Liver (tissue), 9 donors: ENCODE data around the gene NCAM2. TPM values are rescaled to one million over a fixed set of nuclear protein-coding genes. Genes with fewer than 3 reads are reported as not detected.

Experiments
- DNase-seq: peaks from one replicate; pipeline ENCODE4 v3.0.0-alpha.2; 2017; ENCODE audit warnings: low spot score
- H3K27ac ChIP-seq, 2 donors: one replicate each; pipeline ENCODE4 v1.7.0; 2013; ENCODE audit warnings: inconsistent platforms in 2 of 2, low read length in 2 of 2, control low read depth in 1 of 2, low read depth in 1 of 2, mild to moderate bottlenecking in 1 of 2
- H3K27me3 ChIP-seq, 4 donors: one replicate each; pipeline versions ENCODE4 v1.6.1 to v1.7.0; 2013; ENCODE audit warnings: low read length in 3 of 4, inconsistent platforms in 1 of 4, mild to moderate bottlenecking in 1 of 4, moderate library complexity in 1 of 4; ENCODE audit not compliant: control insufficient read depth in 4 of 4, insufficient read depth in 4 of 4
- H3K36me3 ChIP-seq, 4 donors: one replicate each; pipeline versions ENCODE4 v1.6.1 to v1.7.0; 2013; ENCODE audit warnings: low read length in 3 of 4, mild to moderate bottlenecking in 3 of 4, low read depth in 1 of 4, moderate library complexity in 1 of 4; ENCODE audit not compliant: control insufficient read depth in 4 of 4, insufficient read depth in 3 of 4
- H3K4me1 ChIP-seq, 4 donors: one replicate each; pipeline versions ENCODE4 v1.6.1 to v1.7.0; 2013; ENCODE audit warnings: low read length in 3 of 4, mild to moderate bottlenecking in 3 of 4, moderate library complexity in 1 of 4; ENCODE audit not compliant: control insufficient read depth in 4 of 4, insufficient read depth in 4 of 4
- H3K4me3 ChIP-seq, 3 donors: one replicate each; pipeline versions ENCODE4 v1.6.1 to v1.7.0; 2013; ENCODE audit warnings: low read length in 3 of 3, control low read depth in 1 of 3, low read depth in 1 of 3, mild to moderate bottlenecking in 1 of 3
- H3K9ac ChIP-seq, 2 donors: one replicate each; pipeline ENCODE4 v1.7.0; 2013; ENCODE audit warnings: low read length in 2 of 2, mild to moderate bottlenecking in 2 of 2, moderate library complexity in 2 of 2, control low read depth in 1 of 2, low read depth in 1 of 2
- H3K9me3 ChIP-seq, 4 donors: one replicate each; pipeline versions ENCODE4 v1.6.1 to v1.7.0; 2013; ENCODE audit warnings: low read length in 3 of 4; ENCODE audit not compliant: control insufficient read depth in 4 of 4
- ATF3 ChIP-seq: IDR thresholded peaks from 2 replicates; pipeline ENCODE4 v1.6.1; 2016; ENCODE audit warnings: antibody characterized with exemption
- EGR1 ChIP-seq, 2 donors: IDR thresholded peaks; 2 replicates each; pipeline ENCODE4 v1.6.1; 2016 to 2018; ENCODE audit warnings: antibody characterized with exemption in 2 of 2, low read depth in 2 of 2
- FOXA1 ChIP-seq: IDR thresholded peaks from 2 replicates; pipeline ENCODE4 v1.6.1; 2016; ENCODE audit warnings: antibody characterized with exemption
- FOXA2 ChIP-seq: IDR thresholded peaks from 2 replicates; pipeline ENCODE4 v1.6.1; 2016; ENCODE audit warnings: antibody characterized with exemption
- HNF4A ChIP-seq, 2 donors: conservative IDR thresholded peaks; 2 replicates each; pipeline ENCODE4 v1.6.1; 2016; ENCODE audit warnings: antibody characterized with exemption in 2 of 2, mild to moderate bottlenecking in 2 of 2
- HNF4G ChIP-seq: IDR thresholded peaks from 2 replicates; pipeline ENCODE4 v1.6.1; 2016; ENCODE audit warnings: antibody characterized with exemption
- JUND ChIP-seq, 2 donors: IDR thresholded peaks; 2 replicates each; pipeline ENCODE4 v1.6.1; 2016; ENCODE audit warnings: antibody characterized with exemption in 2 of 2
- RAD21 ChIP-seq, 2 donors: IDR thresholded peaks; 2 replicates each; pipeline ENCODE4 v1.6.1; 2016; ENCODE audit warnings: antibody characterized with exemption in 2 of 2, mild to moderate bottlenecking in 2 of 2
- RXRA ChIP-seq, 2 donors: IDR thresholded peaks; 2 replicates each; pipeline ENCODE4 v1.6.1; 2017 to 2018; ENCODE audit warnings: antibody characterized with exemption in 2 of 2, mild to moderate bottlenecking in 1 of 2
- SP1 ChIP-seq: IDR thresholded peaks from 2 replicates; pipeline ENCODE4 v1.6.1; 2018; ENCODE audit warnings: antibody characterized with exemption, mild to moderate bottlenecking
- TAF1 ChIP-seq: conservative IDR thresholded peaks from 2 replicates; pipeline ENCODE4 v1.6.1; 2016; ENCODE audit warnings: antibody characterized with exemption, mild to moderate bottlenecking
- WGBS: extraction: QIAGEN DNeasy Blood & Tissue Kit; methylation state at CpG from one replicate; pipeline ENCODE4 v1.1.7; 2013; 5-methylcytosine and 5-hydroxymethylcytosine counted together
- polyA plus RNA-seq, 2 donors: library from polyadenylated mRNA; stranded (reverse) in 1 of 2; unstranded in 1 of 2; fragments of 200-250 nt in 1 of 2; fragments of >200 nt in 1 of 2; fragmentation: Nextera tagmentation in 1 of 2; extraction: Ambion mirVana in 1 of 2; gene quantifications; one replicate each; pipeline versions ENCODE4 v1.2.1 to v1.2.3, GENCODE V29; 2013 to 2015
- total RNA-seq, 2 donors: library from RNA; depleted of rRNA; stranded (reverse); fragments of >200 nt; gene quantifications; one replicate each; pipeline ENCODE4 v1.2.3, GENCODE V29; 2014
- TF ChIP-seq, protein P1 (sequence below): IDR thresholded peaks from 2 replicates; pipeline ENCODE4 v1.6.1; 2016; ENCODE audit warnings: antibody characterized with exemption
- TF ChIP-seq, protein P2 (sequence below): IDR thresholded peaks from 2 replicates; pipeline ENCODE4 v1.6.1; 2016; ENCODE audit warnings: antibody characterized with exemption, mild to moderate bottlenecking
- TF ChIP-seq, protein P3 (sequence below): fragments of 150-350 bp; IDR thresholded peaks from 2 replicates; pipeline ENCODE4 v1.5.1; 2017; ENCODE audit warnings: improper control_type of control experiment, low read depth, low read length; ENCODE audit not compliant: missing input control
- TF ChIP-seq, protein P4 (sequence below): IDR thresholded peaks from 2 replicates; pipeline ENCODE4 v1.6.1; 2016; ENCODE audit warnings: antibody characterized with exemption
- donor health status: healthy.
- donor health status: healthy.
- donor health status: healthy.
- donor health status: healthy.
- donor health status: healthy.

Gene NCAM2
- total and polyA plus RNA-seq, 4 donors = 0.06 to 0.51 (median 0.24) TPM

DNA sequence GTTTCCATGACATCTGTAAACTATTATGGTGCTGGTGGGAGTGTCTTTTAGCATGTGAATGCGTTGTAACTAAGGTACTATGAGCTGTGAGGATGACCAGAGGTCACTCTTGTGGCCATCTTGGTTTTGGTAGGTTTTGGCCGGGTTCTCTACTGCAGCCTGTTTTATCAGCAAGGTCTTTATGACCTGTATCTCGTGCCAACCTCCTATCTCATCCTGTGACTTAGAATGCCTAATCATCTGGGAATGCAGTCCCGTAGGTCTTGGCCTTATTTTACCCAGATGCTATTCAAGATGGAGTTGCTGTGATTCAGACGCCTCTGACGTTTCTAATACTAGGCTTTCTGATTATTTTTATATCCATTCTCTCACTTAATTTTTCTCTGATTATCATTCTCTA is 9.4 kb downstream of the NCAM2 start:
- Histone ChIP-seq H3K4me3 (no peak overlapping the region), H3K27ac (no peak overlapping the region), H3K4me1 (no peaks in the 10 kb centered on the region), H3K27me3 (peaks cover 0 to 4% (median 0%) of the 10 kb centered on the region in 4 donors), H3K9me3 (no peaks in the 10 kb centered on the region), H3K9ac (no peak overlapping the region), H3K36me3 (no peaks in the 10 kb centered on the region)
- TF ChIP-seq FOXA2 (no peak), EGR1 (IDR thresholded peaks at IDR 0.05; ENCODE audit: low read depth in 2 of 2) (no peak), JUND (IDR thresholded peaks at IDR 0.05) (no peak), ATF3 (no peak)
- TF ChIP-seq, protein P1, sequence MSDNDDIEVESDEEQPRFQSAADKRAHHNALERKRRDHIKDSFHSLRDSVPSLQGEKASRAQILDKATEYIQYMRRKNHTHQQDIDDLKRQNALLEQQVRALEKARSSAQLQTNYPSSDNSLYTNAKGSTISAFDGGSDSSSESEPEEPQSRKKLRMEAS = no peak
- WGBS = 51% methylated on average over 6 of the region's 6 CpGs
- DNase-seq = no peak

- WGBS = 55% methylated on average over 3 of the region's 3 CpGs
- Histone ChIP-seq H3K27ac (no peak overlapping the region), H3K9me3 (no peaks in the 10 kb centered on the region), H3K4me1 (no peaks in the 10 kb centered on the region), H3K36me3 (no peaks in the 10 kb centered on the region), H3K27me3 (peaks cover 0 to 4% (median 0%) of the 10 kb centered on the region in 4 donors), H3K4me3 (no peak overlapping the region), H3K9ac (no peak overlapping the region)
- no peak for DNase-seq
- TF ChIP-seq ATF3 = no peak
- TF ChIP-seq, protein P2, sequence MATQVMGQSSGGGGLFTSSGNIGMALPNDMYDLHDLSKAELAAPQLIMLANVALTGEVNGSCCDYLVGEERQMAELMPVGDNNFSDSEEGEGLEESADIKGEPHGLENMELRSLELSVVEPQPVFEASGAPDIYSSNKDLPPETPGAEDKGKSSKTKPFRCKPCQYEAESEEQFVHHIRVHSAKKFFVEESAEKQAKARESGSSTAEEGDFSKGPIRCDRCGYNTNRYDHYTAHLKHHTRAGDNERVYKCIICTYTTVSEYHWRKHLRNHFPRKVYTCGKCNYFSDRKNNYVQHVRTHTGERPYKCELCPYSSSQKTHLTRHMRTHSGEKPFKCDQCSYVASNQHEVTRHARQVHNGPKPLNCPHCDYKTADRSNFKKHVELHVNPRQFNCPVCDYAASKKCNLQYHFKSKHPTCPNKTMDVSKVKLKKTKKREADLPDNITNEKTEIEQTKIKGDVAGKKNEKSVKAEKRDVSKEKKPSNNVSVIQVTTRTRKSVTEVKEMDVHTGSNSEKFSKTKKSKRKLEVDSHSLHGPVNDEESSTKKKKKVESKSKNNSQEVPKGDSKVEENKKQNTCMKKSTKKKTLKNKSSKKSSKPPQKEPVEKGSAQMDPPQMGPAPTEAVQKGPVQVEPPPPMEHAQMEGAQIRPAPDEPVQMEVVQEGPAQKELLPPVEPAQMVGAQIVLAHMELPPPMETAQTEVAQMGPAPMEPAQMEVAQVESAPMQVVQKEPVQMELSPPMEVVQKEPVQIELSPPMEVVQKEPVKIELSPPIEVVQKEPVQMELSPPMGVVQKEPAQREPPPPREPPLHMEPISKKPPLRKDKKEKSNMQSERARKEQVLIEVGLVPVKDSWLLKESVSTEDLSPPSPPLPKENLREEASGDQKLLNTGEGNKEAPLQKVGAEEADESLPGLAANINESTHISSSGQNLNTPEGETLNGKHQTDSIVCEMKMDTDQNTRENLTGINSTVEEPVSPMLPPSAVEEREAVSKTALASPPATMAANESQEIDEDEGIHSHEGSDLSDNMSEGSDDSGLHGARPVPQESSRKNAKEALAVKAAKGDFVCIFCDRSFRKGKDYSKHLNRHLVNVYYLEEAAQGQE = no peak
- TF ChIP-seq, protein P3, sequence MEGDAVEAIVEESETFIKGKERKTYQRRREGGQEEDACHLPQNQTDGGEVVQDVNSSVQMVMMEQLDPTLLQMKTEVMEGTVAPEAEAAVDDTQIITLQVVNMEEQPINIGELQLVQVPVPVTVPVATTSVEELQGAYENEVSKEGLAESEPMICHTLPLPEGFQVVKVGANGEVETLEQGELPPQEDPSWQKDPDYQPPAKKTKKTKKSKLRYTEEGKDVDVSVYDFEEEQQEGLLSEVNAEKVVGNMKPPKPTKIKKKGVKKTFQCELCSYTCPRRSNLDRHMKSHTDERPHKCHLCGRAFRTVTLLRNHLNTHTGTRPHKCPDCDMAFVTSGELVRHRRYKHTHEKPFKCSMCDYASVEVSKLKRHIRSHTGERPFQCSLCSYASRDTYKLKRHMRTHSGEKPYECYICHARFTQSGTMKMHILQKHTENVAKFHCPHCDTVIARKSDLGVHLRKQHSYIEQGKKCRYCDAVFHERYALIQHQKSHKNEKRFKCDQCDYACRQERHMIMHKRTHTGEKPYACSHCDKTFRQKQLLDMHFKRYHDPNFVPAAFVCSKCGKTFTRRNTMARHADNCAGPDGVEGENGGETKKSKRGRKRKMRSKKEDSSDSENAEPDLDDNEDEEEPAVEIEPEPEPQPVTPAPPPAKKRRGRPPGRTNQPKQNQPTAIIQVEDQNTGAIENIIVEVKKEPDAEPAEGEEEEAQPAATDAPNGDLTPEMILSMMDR = no peak
Observed at GRCh38 chr21:21010228-21010627, 12.0 kb downstream of the NCAM2 start.

- no peaks in the 10 kb centered on the region for H3K9me3 ChIP-seq
- H3K9ac ChIP-seq = no peak overlapping the region
- 51% methylated on average over 3 of the region's 3 CpGs for WGBS
- no peaks in the 10 kb centered on the region for H3K36me3 ChIP-seq
- peaks cover 0 to 4% (median 0%) of the 10 kb centered on the region in 4 donors for H3K27me3 ChIP-seq
- H3K4me3 ChIP-seq = no peak overlapping the region
- no peaks in the 10 kb centered on the region for H3K4me1 ChIP-seq
- H3K27ac ChIP-seq = no peak overlapping the region
- no peak for DNase-seq
- TF ChIP-seq RAD21 (IDR thresholded peaks at IDR 0.05) (no peak), FOXA2 (no peak), SP1 (no peak), HNF4A (conservative IDR thresholded peaks at IDR 0.05) (no peak), EGR1 (IDR thresholded peaks at IDR 0.05; ENCODE audit: low read depth in 2 of 2) (no peak), FOXA1 (no peak), RXRA (IDR thresholded peaks at IDR 0.05) (no peak), TAF1 (no peak), HNF4G (no peak)
- TF ChIP-seq, protein P4, sequence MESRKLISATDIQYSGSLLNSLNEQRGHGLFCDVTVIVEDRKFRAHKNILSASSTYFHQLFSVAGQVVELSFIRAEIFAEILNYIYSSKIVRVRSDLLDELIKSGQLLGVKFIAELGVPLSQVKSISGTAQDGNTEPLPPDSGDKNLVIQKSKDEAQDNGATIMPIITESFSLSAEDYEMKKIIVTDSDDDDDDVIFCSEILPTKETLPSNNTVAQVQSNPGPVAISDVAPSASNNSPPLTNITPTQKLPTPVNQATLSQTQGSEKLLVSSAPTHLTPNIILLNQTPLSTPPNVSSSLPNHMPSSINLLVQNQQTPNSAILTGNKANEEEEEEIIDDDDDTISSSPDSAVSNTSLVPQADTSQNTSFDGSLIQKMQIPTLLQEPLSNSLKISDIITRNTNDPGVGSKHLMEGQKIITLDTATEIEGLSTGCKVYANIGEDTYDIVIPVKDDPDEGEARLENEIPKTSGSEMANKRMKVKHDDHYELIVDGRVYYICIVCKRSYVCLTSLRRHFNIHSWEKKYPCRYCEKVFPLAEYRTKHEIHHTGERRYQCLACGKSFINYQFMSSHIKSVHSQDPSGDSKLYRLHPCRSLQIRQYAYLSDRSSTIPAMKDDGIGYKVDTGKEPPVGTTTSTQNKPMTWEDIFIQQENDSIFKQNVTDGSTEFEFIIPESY = no peak
- TF ChIP-seq, protein P3 = no peak
Observed at GRCh38 chr21:21010698-21011097, 12.5 kb downstream of the NCAM2 start.
